SK-N-SH (cell line): ENCODE data around the gene LIMS2. TPM values are rescaled to one million over a fixed set of nuclear protein-coding genes. Genes with fewer than 3 reads are reported as not detected.
A peak's percentile ranks its signal among the peaks of the same experiment; 100 is the strongest.

Experiments used
- CTCF ChIA-PET: fragments of 300-600, 350-600 bp; formaldehyde crosslinking; extraction: SDS; loops from one replicate; lab custom pipeline; 2021; lab: Yijun Ruan, JAX
- POLR2A ChIA-PET: fragments of 350-600 bp; sonication (Branson Sonifier 250); formaldehyde crosslinking; extraction: SDS; loops from one replicate; lab custom pipeline; 2020; ENCODE audit warnings: antibody characterized with exemption, inconsistent platforms; lab: Yijun Ruan, JAX
- DNase-seq: peaks from one replicate; pipeline ENCODE4 v3.0.0; 2012
- H2AFZ ChIP-seq: fragments of 200-600 bp; sonication (generic); 2 replicates; pipeline ENCODE4 v1.8.1; 2016; ENCODE audit warnings: antibody characterized with exemption, mild to moderate bottlenecking, low read depth
- H3F3A ChIP-seq: fragments of 200-600 bp; sonication (generic); replicated peaks from 2 replicates; pipeline ENCODE3; 2016; ENCODE audit warnings: antibody characterized with exemption, mild to moderate bottlenecking; ENCODE audit not compliant: insufficient read depth
- H3K27ac ChIP-seq, 2 experiments: fragments of 200-500 bp in 1 of 2; fragments of 200-600 bp in 1 of 2; sonication (Bioruptor generic) in 1 of 2; sonication (generic), shearing (Covaris generic) in 1 of 2; 2 replicates each; pipeline versions ENCODE4 v1.5.1 to v1.6.1; 2014 to 2016; ENCODE audit warnings: low read depth in 2 of 2, inconsistent platforms in 1 of 2, low read length in 1 of 2, mild to moderate bottlenecking in 1 of 2, mixed read lengths in 1 of 2
- H3K27me3 ChIP-seq: fragments of 200-600 bp; sonication (generic), shearing (Covaris generic); 2 replicates; pipeline ENCODE4 v1.6.1; 2016; ENCODE audit warnings: mixed run types; ENCODE audit not compliant: insufficient read depth
- H3K36me3 ChIP-seq, 2 experiments: fragments of 200-500 bp in 1 of 2; fragments of 200-600 bp in 1 of 2; sonication (Bioruptor generic) in 1 of 2; sonication (generic) in 1 of 2; replicated peaks in 1 of 2; 2 replicates each; pipeline versions ENCODE3 to v1.5.1; 2014 to 2016; ENCODE audit warnings: low read length in 1 of 2, mild to moderate bottlenecking in 1 of 2; ENCODE audit not compliant: insufficient read depth in 2 of 2, control insufficient read depth in 1 of 2
- H3K4me1 ChIP-seq, 2 experiments: fragments of 200-500 bp in 1 of 2; fragments of 200-600 bp in 1 of 2; sonication (Bioruptor generic) in 1 of 2; sonication (generic), shearing (Covaris generic) in 1 of 2; 2 replicates each; pipeline versions ENCODE4 v1.5.1 to v1.6.1; 2014 to 2016; ENCODE audit warnings: low read depth in 1 of 2, low read length in 1 of 2, mixed run types in 1 of 2; ENCODE audit not compliant: insufficient read depth in 2 of 2, control insufficient read depth in 1 of 2
- H3K4me2 ChIP-seq: fragments of 200-600 bp; sonication (generic), shearing (Covaris generic); 2 replicates; pipeline ENCODE4 v1.6.1; 2017; ENCODE audit warnings: mixed run types
- H3K4me3 ChIP-seq, 2 experiments: fragments of 200-500 bp in 1 of 2; fragments of 200-600 bp in 1 of 2; sonication (Bioruptor generic) in 1 of 2; sonication (generic), shearing (Covaris generic) in 1 of 2; 2 replicates each; pipeline versions ENCODE4 v1.5.1 to v1.8.1; 2014 to 2016; ENCODE audit warnings: low read depth in 2 of 2, inconsistent platforms in 1 of 2, low read length in 1 of 2, mild to moderate bottlenecking in 1 of 2, mixed read lengths in 1 of 2, moderate library complexity in 1 of 2
- H3K79me2 ChIP-seq: fragments of 200-600 bp; sonication (generic); 2 replicates; pipeline ENCODE4 v1.8.1; 2017; ENCODE audit warnings: mild to moderate bottlenecking; ENCODE audit not compliant: insufficient read depth
- H3K9ac ChIP-seq: fragments of 200-600 bp; sonication (generic); 2 replicates; pipeline ENCODE4 v1.6.1; 2017; ENCODE audit warnings: mixed run types
- H3K9me2 ChIP-seq: fragments of 200-600 bp; sonication (generic); 2 replicates; pipeline ENCODE4 v1.6.1; 2017; ENCODE audit warnings: mixed run types
- H3K9me3 ChIP-seq: fragments of 200-600 bp; sonication (generic); 2 replicates; pipeline ENCODE4 v1.6.1; 2017; ENCODE audit warnings: mixed run types, mild to moderate bottlenecking, moderate library complexity
- H4K20me1 ChIP-seq: fragments of 200-600 bp; sonication (generic); 2 replicates; pipeline ENCODE4 v1.6.1; 2017; ENCODE audit warnings: mild to moderate bottlenecking, mixed run types; ENCODE audit not compliant: insufficient read depth
- EP300 ChIP-seq, 2 experiments: IDR thresholded peaks; 2 replicates each; pipeline versions ENCODE4 v1.4.0 to v1.6.1; 2012; ENCODE audit warnings: borderline replicate concordance in 1 of 2, low read depth in 1 of 2, low read length in 1 of 2
- EZH2phosphoT487 ChIP-seq: fragments of 200-600 bp; sonication (generic); IDR thresholded peaks from 2 replicates; pipeline ENCODE4 v1.6.1; 2017; ENCODE audit warnings: low read depth, mixed run types, mild to moderate bottlenecking, antibody characterized with exemption, moderate library complexity, borderline replicate concordance
- FOXM1 ChIP-seq: IDR thresholded peaks from 2 replicates; pipeline ENCODE4 v1.4.0; 2012; ENCODE audit warnings: low read depth, mild to moderate bottlenecking
- JUND ChIP-seq: IDR thresholded peaks from 2 replicates; pipeline ENCODE4 v1.4.0; 2012
- NFIC ChIP-seq: IDR thresholded peaks from 2 replicates; pipeline ENCODE4 v1.4.0; 2012; ENCODE audit warnings: borderline replicate concordance
- NRF1 ChIP-seq: IDR thresholded peaks from 2 replicates; pipeline ENCODE4 v1.6.1; 2012; ENCODE audit warnings: low read depth, mild to moderate bottlenecking, low read length
- RAD21 ChIP-seq: IDR thresholded peaks from 2 replicates; pipeline ENCODE4 v1.6.1; 2012; ENCODE audit warnings: mild to moderate bottlenecking, low read length
- RXRA ChIP-seq: IDR thresholded peaks from 2 replicates; pipeline ENCODE4 v1.4.0; 2012; ENCODE audit warnings: low read depth, mild to moderate bottlenecking, borderline replicate concordance
- SIN3A ChIP-seq: IDR thresholded peaks from 2 replicates; pipeline ENCODE4 v1.6.1; 2012; ENCODE audit warnings: low read depth, mild to moderate bottlenecking, low read length, moderate library complexity, borderline replicate concordance
- TAF1 ChIP-seq: IDR thresholded peaks from 2 replicates; pipeline ENCODE4 v1.6.1; 2012; ENCODE audit warnings: low read depth, mild to moderate bottlenecking, low read length, moderate library complexity, borderline replicate concordance
- WGBS: methylation state at CpG from one replicate; pipeline ENCODE4 v1.1.6; 2017; ENCODE audit warnings: low lambda C conversion rate; 5-methylcytosine and 5-hydroxymethylcytosine counted together
- polyA plus RNA-seq, 3 experiments: library from polyadenylated mRNA; depleted of rRNA; stranded (reverse); fragments of >200 nt; gene quantifications; 2 replicates each; pipeline ENCODE4 v1.2.3, GENCODE V29; 2012
- TF ChIP-seq, protein P1 (sequence below): IDR thresholded peaks from 2 replicates; pipeline ENCODE4 v1.6.1; 2012; ENCODE audit warnings: mild to moderate bottlenecking, low read depth, low read length, moderate library complexity
- TF ChIP-seq, protein P2 (sequence below): fragments of 150-350 bp; IDR thresholded peaks from 2 replicates; pipeline ENCODE4 v1.6.1; 2017; ENCODE audit warnings: antibody characterized with exemption, low read length, low read depth, borderline replicate concordance
- TF ChIP-seq, protein P3 (sequence below): fragments of 150-350 bp; IDR thresholded peaks from 2 replicates; pipeline ENCODE4 v1.6.1; 2016; ENCODE audit warnings: mild to moderate bottlenecking, low read depth, low read length

The LIMS2 gene
- polyA plus RNA-seq, 1 of the 3 experiments (the other 2 are of a cell fraction): 2.7 TPM

DNA sequence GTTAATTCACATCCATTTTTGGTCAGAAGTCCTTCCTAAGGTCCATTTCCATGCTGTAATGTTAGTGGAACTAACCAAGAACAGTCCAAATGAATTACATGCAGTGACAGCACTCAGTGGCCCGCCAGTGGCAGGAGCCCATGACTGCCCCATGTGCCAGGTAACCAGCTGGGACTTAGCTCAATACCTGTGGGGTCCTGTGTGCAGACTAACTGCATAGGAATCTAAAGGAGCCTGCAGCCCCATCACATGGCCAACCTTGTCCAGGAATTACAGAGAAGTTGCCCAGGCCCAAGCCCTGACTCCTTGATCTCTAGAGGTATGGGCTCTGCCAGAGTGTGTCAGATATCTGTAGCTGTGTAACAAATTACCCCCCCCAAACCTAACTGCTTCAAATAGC is 64.8 kb downstream of the LIMS2 start:
- H3K9ac ChIP-seq: no peak overlapping the region
- no peaks in the 10 kb centered on the region for H4K20me1 ChIP-seq
- H3K27me3 ChIP-seq: no peaks in the 10 kb centered on the region
- no peaks in the 10 kb centered on the region for H3K9me2 ChIP-seq
- no peaks in the 10 kb centered on the region for H3K4me1 ChIP-seq
- no peaks in the 10 kb centered on the region for H3K36me3 ChIP-seq
- POLR2A ChIA-PET: no interaction called here
- 0% methylated on average over 1 of the region's 1 CpG for WGBS
- CTCF ChIA-PET: interaction anchor here (1.4 to 2.6 kb wide), 2 partner anchors 19 to 40 kb away, joined by 4 to 13 read pairs; no protein-coding TSS in a partner anchor
- DNase-seq: no peak
- no peak overlapping the region for H3K4me3 ChIP-seq
- no peak overlapping the region for H2AFZ ChIP-seq
- no peak overlapping the region for H3K27ac ChIP-seq
- H3K79me2 ChIP-seq: no peaks in the 10 kb centered on the region
- no peaks in the 10 kb centered on the region; the same call in 1 of the 2 replicates for H3K9me3 ChIP-seq
- H3K4me2 ChIP-seq: no peak overlapping the region
- no peaks in the 10 kb centered on the region for H3F3A ChIP-seq
- TF ChIP-seq SIN3A (no peak), NRF1 (no peak), NFIC (no peak), EZH2phosphoT487 (no peak), RAD21 (no peak), JUND (no peak)
- TF ChIP-seq, protein P1, sequence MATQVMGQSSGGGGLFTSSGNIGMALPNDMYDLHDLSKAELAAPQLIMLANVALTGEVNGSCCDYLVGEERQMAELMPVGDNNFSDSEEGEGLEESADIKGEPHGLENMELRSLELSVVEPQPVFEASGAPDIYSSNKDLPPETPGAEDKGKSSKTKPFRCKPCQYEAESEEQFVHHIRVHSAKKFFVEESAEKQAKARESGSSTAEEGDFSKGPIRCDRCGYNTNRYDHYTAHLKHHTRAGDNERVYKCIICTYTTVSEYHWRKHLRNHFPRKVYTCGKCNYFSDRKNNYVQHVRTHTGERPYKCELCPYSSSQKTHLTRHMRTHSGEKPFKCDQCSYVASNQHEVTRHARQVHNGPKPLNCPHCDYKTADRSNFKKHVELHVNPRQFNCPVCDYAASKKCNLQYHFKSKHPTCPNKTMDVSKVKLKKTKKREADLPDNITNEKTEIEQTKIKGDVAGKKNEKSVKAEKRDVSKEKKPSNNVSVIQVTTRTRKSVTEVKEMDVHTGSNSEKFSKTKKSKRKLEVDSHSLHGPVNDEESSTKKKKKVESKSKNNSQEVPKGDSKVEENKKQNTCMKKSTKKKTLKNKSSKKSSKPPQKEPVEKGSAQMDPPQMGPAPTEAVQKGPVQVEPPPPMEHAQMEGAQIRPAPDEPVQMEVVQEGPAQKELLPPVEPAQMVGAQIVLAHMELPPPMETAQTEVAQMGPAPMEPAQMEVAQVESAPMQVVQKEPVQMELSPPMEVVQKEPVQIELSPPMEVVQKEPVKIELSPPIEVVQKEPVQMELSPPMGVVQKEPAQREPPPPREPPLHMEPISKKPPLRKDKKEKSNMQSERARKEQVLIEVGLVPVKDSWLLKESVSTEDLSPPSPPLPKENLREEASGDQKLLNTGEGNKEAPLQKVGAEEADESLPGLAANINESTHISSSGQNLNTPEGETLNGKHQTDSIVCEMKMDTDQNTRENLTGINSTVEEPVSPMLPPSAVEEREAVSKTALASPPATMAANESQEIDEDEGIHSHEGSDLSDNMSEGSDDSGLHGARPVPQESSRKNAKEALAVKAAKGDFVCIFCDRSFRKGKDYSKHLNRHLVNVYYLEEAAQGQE: no peak
- TF ChIP-seq, protein P2, sequence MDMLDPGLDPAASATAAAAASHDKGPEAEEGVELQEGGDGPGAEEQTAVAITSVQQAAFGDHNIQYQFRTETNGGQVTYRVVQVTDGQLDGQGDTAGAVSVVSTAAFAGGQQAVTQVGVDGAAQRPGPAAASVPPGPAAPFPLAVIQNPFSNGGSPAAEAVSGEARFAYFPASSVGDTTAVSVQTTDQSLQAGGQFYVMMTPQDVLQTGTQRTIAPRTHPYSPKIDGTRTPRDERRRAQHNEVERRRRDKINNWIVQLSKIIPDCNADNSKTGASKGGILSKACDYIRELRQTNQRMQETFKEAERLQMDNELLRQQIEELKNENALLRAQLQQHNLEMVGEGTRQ: no peak
- TF ChIP-seq, protein P3, sequence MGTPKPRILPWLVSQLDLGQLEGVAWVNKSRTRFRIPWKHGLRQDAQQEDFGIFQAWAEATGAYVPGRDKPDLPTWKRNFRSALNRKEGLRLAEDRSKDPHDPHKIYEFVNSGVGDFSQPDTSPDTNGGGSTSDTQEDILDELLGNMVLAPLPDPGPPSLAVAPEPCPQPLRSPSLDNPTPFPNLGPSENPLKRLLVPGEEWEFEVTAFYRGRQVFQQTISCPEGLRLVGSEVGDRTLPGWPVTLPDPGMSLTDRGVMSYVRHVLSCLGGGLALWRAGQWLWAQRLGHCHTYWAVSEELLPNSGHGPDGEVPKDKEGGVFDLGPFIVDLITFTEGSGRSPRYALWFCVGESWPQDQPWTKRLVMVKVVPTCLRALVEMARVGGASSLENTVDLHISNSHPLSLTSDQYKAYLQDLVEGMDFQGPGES: no peak
- TF ChIP-seq, all 33 proteins: peak for 0

DNA sequence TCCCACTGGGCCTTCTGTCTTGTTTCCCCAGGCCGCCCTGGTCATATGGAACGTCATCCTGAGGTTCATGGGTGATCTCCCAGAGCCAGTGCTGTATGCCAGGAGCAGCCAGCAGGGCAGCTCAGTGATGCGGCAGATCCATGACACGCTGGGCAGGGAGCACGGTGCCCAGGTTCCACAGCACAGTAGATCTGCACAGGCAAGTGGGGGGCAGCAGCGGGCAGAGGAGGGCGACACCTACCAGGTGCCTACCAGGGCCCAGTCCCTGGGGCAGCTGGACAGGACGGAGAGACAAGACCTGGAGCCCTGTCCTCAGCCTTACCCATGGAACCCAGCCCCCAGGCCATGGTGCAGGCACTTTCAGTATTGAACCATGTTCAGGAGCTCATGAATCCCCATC is 65.5 kb downstream of the LIMS2 start:
- DNase-seq: peak; percentile 2
- Histone ChIP-seq H3K9me3 (no peaks in the 10 kb centered on the region; the same call in 1 of the 2 replicates), H3K27me3 (no peaks in the 10 kb centered on the region), H2AFZ (no peak overlapping the region), H3K27ac (no peak overlapping the region), H3K4me3 (no peak overlapping the region), H3F3A (no peaks in the 10 kb centered on the region), H3K9me2 (no peaks in the 10 kb centered on the region), H3K9ac (no peak overlapping the region), H3K4me2 (no peak overlapping the region), H3K4me1 (no peaks in the 10 kb centered on the region), H3K79me2 (no peaks in the 10 kb centered on the region), H3K36me3 (no peaks in the 10 kb centered on the region), H4K20me1 (no peaks in the 10 kb centered on the region)
- ChIA-PET POLR2A (no interaction called here), CTCF (interaction anchor here (1.4 to 2.6 kb wide), 2 partner anchors 19 to 40 kb away, joined by 4 to 13 read pairs; no protein-coding TSS in a partner anchor)
- 67% methylated on average over 1 of the region's 8 CpGs for WGBS
- no peak for TF ChIP-seq RXRA
- TF ChIP-seq TAF1: no peak
- no peak for TF ChIP-seq FOXM1
- no peak for TF ChIP-seq EP300 (IDR thresholded peaks at IDR 0.05; ENCODE audit: borderline replicate concordance in 1 of 2, low read depth in 1 of 2, low read length in 1 of 2)
- TF ChIP-seq, all 33 proteins: peak for 0
